ENCODE data around the gene RETSAT. TPM values are rescaled to one million over a fixed set of nuclear protein-coding genes. Genes with fewer than 3 reads are reported as not detected.

RETSAT gene
- total RNA-seq, 1 donor from 2014 or later, result 38.2 TPM

- peaks cover 15% of the 10 kb centered on the region for H3K36me3 ChIP-seq (ENCODE audit: insufficient read depth, low read length)
- H3K9ac ChIP-seq (ENCODE audit: low read length), result no peak overlapping the region
- Mint-ChIP-seq H3K4me1 (ENCODE audit: low read depth, unreplicated experiment) (peaks cover 4% of the 10 kb centered on the region), H3K4me3 (ENCODE audit: unreplicated experiment) (no peak overlapping the region), H3K9me3 (ENCODE audit: unreplicated experiment) (peaks cover 13% of the 10 kb centered on the region), H3K36me3 (ENCODE audit: low read depth, unreplicated experiment) (peaks cover 43% of the 10 kb centered on the region), H3K27me3 (ENCODE audit: low read depth, unreplicated experiment) (no peaks in the 10 kb centered on the region), H3K27ac (ENCODE audit: unreplicated experiment) (no peak overlapping the region)
- no peaks in the 10 kb centered on the region for H3K27me3 ChIP-seq (ENCODE audit: insufficient read depth, low read length)
- H2AFZ ChIP-seq (ENCODE audit: low read depth, low read length), result no peak overlapping the region
- no peak overlapping the region for H3K4me3 ChIP-seq (ENCODE audit: insufficient read depth, low read depth, low read length)
- no peaks in the 10 kb centered on the region for H3K9me3 ChIP-seq (ENCODE audit: insufficient read depth, low read depth, low read length)
- DNase-seq (ENCODE audit: low read depth) (no peak), FAIRE-seq (no peak)
- no peaks in the 10 kb centered on the region for H3K4me1 ChIP-seq (ENCODE audit: insufficient read depth, low read length)
- TF ChIP-seq CTCF (IDR thresholded peaks at IDR 0.05; ENCODE audit: insufficient read depth, low read depth, low read length), result no peak
- no peak for TF ChIP-seq EZH2 (IDR thresholded peaks at IDR 0.05; ENCODE audit: insufficient read depth, low read length)
- H4K20me1 ChIP-seq (ENCODE audit: insufficient read depth, low read length), result no peaks in the 10 kb centered on the region
- no peak overlapping the region for H3K4me2 ChIP-seq (ENCODE audit: low read length)
- no peak overlapping the region for H3K27ac ChIP-seq (ENCODE audit: low read depth, low read length)
- H3K79me2 ChIP-seq (ENCODE audit: insufficient read depth, low read length), result no peaks in the 10 kb centered on the region
Observed at GRCh38 chr2:85380048-85380447, 25.7 kb upstream of the RETSAT start.

DNA sequence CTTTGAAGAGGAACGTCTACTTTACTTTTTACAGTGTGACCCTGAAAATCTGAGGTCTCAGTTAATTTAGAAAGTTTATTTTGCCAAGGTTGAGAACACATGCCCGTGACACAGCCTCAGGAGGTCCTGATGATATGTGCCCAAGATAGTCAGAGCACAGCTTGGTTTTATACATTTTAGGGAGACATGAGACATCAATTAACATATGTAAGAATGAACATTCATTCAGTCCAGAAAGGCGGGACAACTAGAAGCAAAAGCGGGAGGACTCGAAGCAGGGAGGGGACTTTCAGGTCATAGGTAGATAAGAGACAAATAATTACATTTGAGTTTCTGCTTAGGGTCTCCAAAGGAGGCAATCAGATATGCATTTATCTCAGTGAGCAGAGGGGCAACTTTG is 23.9 kb upstream of the RETSAT start:
- Histone ChIP-seq H3K27me3 (ENCODE audit: insufficient read depth, low read length) (no peaks in the 10 kb centered on the region), H3K4me1 (ENCODE audit: insufficient read depth, low read length) (no peaks in the 10 kb centered on the region), H3K4me2 (ENCODE audit: low read length) (no peak overlapping the region), H3K9me3 (ENCODE audit: insufficient read depth, low read depth, low read length) (no peaks in the 10 kb centered on the region), H3K4me3 (ENCODE audit: insufficient read depth, low read depth, low read length) (no peak overlapping the region), H3K27ac (ENCODE audit: low read depth, low read length) (no peak overlapping the region), H3K36me3 (ENCODE audit: insufficient read depth, low read length) (peaks cover 15% of the 10 kb centered on the region), H2AFZ (ENCODE audit: low read depth, low read length) (no peak overlapping the region), H4K20me1 (ENCODE audit: insufficient read depth, low read length) (no peaks in the 10 kb centered on the region), H3K9ac (ENCODE audit: low read length) (no peak overlapping the region), H3K79me2 (ENCODE audit: insufficient read depth, low read length) (no peaks in the 10 kb centered on the region)
- Mint-ChIP-seq H3K27me3 (ENCODE audit: low read depth, unreplicated experiment) (no peaks in the 10 kb centered on the region), H3K4me3 (ENCODE audit: unreplicated experiment) (no peak overlapping the region), H3K36me3 (ENCODE audit: low read depth, unreplicated experiment) (peaks cover 44% of the 10 kb centered on the region), H3K9me3 (ENCODE audit: unreplicated experiment) (peaks cover 15% of the 10 kb centered on the region), H3K4me1 (ENCODE audit: low read depth, unreplicated experiment) (peaks cover 2% of the 10 kb centered on the region), H3K27ac (ENCODE audit: unreplicated experiment) (no peak overlapping the region)
- no peak for TF ChIP-seq CTCF (IDR thresholded peaks at IDR 0.05; ENCODE audit: insufficient read depth, low read depth, low read length)
- no peak for TF ChIP-seq EZH2 (IDR thresholded peaks at IDR 0.05; ENCODE audit: insufficient read depth, low read length)
- no peak for FAIRE-seq
- no peak for DNase-seq (ENCODE audit: low read depth)

DNA sequence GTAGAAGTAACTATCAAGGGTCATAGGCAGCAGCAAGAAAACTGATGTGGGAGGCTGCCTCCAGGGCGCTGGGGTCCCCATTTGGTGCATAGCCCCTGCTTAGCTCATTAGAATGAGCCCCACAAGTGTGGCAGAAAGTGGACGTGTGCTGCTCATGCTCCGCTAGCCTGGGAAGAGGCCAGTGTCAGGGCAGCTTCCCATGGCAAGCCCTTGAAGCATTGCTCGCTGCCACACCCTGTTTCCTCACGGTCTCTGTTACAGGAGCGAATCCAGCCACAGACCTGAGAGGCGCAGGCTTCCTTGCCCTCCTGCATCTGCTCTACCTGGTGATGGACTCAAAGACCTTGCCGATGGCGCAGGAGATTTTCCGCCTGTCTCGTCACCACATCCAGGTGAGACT is 22.8 kb upstream of the RETSAT start:
- no peak for DNase-seq (ENCODE audit: low read depth)
- Histone ChIP-seq H2AFZ (ENCODE audit: low read depth, low read length) (no peak overlapping the region), H3K4me1 (ENCODE audit: insufficient read depth, low read length) (no peaks in the 10 kb centered on the region), H3K36me3 (ENCODE audit: insufficient read depth, low read length) (peaks cover 15% of the 10 kb centered on the region), H3K27me3 (ENCODE audit: insufficient read depth, low read length) (no peaks in the 10 kb centered on the region), H3K27ac (ENCODE audit: low read depth, low read length) (no peak overlapping the region), H3K79me2 (ENCODE audit: insufficient read depth, low read length) (no peaks in the 10 kb centered on the region), H3K4me2 (ENCODE audit: low read length) (no peak overlapping the region), H3K9me3 (ENCODE audit: insufficient read depth, low read depth, low read length) (no peaks in the 10 kb centered on the region), H3K9ac (ENCODE audit: low read length) (no peak overlapping the region), H4K20me1 (ENCODE audit: insufficient read depth, low read length) (no peaks in the 10 kb centered on the region), H3K4me3 (ENCODE audit: insufficient read depth, low read depth, low read length) (no peak overlapping the region)
- H3K9me3 Mint-ChIP-seq (ENCODE audit: unreplicated experiment), result peaks cover 15% of the 10 kb centered on the region
- no peaks in the 10 kb centered on the region for H3K27me3 Mint-ChIP-seq (ENCODE audit: low read depth, unreplicated experiment)
- no peak overlapping the region for H3K27ac Mint-ChIP-seq (ENCODE audit: unreplicated experiment)
- no peak for FAIRE-seq
- no peak for TF ChIP-seq EZH2 (IDR thresholded peaks at IDR 0.05; ENCODE audit: insufficient read depth, low read length)
- no peak for TF ChIP-seq CTCF (IDR thresholded peaks at IDR 0.05; ENCODE audit: insufficient read depth, low read depth, low read length)
- peaks cover 2% of the 10 kb centered on the region for H3K4me1 Mint-ChIP-seq (ENCODE audit: low read depth, unreplicated experiment)
- H3K36me3 Mint-ChIP-seq (ENCODE audit: low read depth, unreplicated experiment), result peaks cover 47% of the 10 kb centered on the region
- no peak overlapping the region for H3K4me3 Mint-ChIP-seq (ENCODE audit: unreplicated experiment)

Data from astrocyte (in vitro differentiated cells and primary cell).